Fibroblast of skin of back (primary cell): Measurements from ENCODE around the gene TNFRSF14.
"Not testable (repeated sequence)": the region's sequence is repeated elsewhere in the genome, so short reads cannot be mapped to it uniquely, and the experiment has no call there.

Experiments used
- DNase-seq: peaks from one replicate; pipeline ENCODE4 v3.0.0-alpha.2; 2013

Gene TNFRSF14

DNA sequence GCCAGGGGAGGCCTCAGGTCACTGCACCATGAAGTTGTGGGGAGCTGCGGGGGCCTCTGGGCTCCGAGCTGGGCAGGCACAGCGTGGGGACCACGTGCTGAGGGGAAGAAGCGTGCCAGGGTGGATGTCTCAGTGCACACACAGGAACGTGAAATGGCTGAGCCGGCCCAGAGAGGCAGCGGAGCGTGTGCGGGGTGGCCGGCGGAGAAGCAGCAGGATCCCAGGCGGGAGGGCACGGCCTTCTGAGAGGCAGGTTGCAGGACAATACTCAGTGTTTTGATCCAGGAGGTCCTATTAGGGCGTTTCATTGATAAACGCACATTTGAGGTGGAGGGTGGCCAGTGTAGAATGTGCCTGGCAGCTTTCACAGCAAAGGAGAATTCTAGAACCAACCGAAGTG lies 12.9 kb downstream of the TNFRSF14 start:
- no peak for DNase-seq

DNA sequence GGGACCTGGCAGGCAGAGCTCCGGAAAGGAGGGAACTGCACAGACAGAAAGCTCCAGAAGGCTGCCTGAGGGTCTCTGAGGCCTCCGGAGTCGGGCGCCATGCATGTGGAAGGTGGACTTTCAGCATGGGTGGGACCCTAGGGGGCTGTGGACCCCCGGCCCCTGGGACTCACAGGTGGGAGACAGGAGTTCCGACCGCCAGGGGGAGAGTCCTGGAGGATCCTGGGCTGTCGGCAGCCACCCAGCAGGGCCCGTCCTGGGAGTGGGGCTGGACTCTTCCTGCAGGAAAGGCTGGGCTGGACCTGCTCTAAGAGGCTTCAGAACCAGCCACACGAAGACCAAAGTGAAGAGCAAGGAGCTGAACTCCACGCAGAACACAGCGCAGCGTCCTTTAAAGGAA lies 13.5 kb downstream of the TNFRSF14 start:
- DNase-seq: not testable (repeated sequence)

DNA sequence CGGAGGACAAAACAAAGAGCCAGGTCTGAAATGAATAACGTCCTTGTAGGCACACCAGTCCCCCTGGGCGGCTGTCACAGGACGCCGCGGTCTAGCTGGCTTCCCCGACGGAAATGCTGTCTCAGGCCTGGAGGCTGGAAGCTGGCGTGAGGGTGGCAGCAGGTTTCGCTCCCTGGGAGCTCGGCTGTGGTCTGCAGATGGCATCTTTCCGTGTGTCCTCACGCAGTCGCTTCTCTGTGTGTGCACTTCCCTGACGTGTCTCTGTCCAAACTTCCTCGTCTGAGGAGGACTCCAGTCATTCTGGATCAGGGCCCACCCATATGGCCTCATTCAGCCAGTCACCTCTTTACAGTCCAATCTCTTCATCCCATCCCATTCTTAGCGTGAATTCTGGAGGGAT lies 14.2 kb downstream of the TNFRSF14 start:
- no peak for DNase-seq

DNA sequence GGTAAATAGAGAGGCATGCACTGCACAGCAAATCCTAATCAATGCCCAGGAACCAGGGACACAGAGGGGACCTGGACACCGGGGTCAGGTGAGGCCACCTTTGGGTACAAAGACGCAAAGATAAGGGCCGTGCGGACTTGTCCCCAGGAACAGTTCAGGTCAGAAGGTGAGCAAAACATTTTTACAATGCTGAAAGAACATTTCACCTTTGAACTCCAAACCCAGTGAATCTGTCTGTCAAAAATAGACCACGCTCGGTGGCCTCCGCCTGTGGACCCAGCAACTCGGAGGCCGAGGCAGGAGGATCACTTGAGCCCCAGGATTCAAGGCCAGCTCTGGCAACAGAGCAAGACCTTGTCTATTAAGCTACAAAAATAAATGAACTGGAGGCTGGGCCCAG lies 15.2 kb downstream of the TNFRSF14 start:
- DNase-seq: no peak

DNA sequence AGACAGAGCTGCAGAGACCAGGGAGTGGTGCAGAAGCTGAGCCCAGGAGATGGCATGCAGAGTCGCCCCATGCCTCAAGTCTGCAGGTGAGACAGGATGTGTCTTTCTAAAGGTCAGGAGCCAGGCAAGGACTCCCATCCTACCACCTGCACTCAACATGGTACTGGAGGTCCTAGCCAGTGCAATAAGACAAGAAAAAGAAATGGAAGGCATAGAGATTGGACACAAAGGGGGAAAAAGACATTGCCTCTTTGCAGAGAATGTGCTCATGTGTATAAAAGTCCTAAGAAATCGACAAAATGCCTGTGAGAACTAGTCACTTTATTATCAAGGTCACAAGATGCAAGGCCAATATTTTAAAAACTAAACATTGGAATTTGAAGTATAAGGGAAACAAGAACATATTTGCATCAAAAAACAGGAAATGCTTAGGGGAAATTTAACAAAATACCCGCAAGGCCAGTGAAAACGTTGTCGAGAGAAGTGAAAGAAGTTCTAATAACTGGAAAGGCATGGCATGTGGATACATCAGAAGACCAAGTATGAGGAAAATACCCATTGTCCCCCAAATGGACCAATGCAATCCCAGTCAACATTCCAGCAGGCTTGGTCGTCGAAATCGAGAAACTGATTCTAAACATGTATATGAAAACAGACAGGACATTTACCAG lies 17.2 kb downstream of the TNFRSF14 start:
- no peak for DNase-seq

DNA sequence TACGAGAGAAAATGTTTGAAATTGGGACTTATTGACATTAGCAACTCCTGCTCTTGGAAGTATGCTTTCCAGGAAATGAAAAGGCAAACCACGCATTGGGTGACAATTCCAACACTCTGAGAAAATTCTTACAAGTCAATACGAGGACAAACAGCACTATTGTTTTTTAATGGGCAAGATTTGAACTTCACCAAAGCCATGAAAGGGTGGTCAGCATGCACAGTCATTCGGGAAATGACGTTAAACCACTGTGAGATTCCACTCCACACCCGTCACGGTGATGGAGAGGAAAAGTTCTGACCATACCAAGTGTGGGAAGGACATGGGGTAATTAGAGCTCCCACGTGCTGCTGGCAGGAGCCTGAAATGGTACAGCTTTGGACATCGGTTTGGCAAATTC lies 18.2 kb downstream of the TNFRSF14 start:
- DNase-seq: no peak

DNA sequence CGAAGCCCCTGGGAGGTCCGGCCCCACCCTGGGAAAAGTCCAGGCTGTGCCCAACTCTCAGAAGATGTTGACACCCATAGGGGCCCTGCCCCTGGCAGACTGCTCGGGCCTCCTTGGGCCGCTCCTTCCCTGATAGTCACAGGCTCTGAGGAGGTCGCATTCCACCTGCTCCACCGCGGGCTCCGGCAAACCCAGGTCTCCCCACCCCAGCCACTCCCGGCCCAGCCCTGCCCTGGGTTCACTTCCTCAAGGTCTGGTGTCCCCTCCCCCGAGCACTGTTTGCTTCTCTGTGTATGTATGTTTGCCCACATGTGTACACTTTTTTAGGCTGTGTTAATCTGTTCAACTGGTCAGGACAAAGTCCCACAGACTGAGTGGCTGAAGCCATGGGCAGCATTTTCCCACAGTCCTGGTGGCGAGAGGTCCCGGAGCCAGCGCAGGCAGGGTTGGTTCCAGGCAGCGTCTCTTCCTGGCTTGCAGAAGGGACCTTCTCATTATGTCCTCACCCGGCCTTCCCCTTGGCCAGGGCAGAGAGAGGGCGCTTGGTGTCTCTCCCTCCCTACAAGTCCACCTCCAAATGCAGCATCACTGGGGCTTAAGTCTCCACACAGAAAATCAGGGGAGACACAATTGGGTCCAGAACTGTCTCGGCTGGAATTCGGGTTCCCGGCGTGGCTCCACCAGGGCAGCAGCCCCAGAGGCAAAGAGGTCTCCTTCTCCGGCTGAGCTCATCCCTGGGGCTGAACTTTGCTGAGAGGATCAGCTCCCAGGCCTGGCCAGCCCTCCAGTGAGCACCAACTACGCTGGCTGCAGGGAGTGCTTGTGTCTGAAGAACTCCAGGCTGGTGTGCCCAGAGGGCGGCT lies 19.9 kb downstream of the TNFRSF14 start:
- no peak for DNase-seq

DNA sequence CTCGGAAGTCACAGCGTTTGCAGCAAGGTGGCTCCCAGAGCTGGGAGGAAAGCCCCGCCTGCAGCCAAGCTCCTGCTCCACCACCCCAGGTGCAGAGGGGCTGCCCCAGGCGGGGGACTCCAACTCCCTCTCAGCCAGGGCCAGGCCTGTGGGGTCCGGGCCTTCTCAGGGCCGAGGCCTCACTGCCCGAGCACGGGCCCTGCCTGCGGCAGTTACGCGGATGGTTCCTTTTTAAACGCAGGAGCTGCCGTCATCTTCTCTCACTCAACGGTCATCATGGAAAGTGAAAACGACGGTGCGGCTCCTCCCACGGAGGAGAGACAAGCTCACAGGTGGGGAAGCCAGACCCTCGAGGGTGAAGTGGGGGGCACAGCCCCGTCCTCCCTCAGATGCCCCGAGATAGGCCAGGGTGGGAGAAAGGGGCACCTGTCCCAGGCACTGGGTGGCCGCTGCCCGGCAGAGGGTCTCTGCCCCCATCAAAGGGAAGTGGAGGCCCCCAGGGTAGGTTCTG lies 21.4 kb downstream of the TNFRSF14 start:
- DNase-seq: not testable (repeated sequence)

DNA sequence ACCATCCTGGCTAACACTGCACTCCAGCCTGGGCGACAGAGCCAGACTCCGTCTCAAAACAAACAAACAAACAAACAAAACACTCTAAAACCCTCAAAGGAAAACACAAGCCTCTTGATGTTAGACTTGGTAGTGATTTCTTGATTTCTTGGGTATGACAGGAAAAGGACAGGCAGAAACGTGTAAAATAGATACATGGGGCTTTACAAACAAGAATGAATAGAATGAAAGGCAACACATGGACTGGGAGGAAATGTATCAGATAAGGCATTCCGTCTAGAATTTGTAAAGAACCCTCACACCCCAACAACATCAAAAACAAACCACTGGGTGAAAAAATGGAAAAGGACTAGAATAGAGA lies 22.6 kb downstream of the TNFRSF14 start:
- DNase-seq: no peak

DNA sequence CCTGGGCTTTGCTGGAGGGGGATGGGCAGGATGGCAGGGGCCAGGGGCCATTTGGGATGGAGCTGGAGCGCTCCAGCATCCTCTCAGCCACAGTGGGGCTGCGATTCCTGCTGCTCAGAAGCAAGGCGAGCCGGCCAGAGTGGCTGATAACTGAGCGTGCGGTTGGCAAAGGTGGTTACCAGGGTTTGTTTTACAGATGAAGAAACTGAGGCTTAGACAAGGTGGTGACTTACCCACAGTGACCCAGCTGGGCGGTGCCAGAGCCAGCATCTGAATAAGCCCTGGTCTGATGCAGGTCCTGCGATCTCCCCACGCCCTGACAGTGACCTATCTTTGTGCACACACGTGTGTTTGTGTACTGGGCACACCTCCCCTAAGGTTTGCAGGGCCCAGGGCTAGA lies 24.5 kb downstream of the TNFRSF14 start:
- DNase-seq: no peak

DNA sequence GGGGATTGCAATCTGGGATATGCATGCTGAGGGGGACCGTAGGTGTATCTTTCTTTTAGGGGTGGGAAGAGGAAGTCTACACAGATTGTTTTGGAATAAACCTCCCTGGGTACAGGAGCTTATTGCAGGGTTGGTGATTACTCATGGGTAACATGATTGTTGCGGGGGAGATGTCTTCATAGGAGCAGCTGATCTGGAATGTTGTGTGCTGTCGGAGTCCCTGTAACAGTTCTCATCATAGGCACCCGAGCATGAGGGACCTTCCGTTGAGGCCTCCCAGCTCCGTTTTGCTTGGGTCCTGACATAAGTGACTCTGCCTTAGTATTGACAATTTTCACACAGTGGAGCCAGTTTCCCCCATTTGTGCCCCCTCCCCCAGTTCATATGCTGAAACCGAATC lies 26.2 kb downstream of the TNFRSF14 start:
- no peak for DNase-seq

DNA sequence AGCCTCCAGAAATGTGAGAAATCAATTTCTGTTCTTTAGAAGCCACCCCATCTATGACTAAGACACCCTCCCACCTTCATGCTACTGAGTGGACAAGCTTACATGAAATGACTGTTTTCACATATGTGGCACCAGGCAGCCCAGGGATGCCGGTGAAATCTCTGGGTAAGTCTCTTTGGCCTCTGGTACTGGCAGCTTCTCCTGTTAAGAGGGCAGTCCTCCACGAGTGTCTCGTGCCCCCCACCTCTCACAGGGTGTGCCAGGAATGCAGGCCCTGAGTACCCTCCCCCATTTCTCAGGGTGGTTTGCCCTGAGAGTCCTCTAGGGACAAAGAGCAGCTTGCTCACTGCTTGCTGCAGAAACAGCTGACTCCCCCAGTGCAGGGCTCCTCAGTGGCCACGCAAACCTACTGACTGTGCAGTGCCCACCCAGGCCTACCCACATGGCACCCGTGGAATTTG lies 27.2 kb downstream of the TNFRSF14 start:
- no peak for DNase-seq

DNA sequence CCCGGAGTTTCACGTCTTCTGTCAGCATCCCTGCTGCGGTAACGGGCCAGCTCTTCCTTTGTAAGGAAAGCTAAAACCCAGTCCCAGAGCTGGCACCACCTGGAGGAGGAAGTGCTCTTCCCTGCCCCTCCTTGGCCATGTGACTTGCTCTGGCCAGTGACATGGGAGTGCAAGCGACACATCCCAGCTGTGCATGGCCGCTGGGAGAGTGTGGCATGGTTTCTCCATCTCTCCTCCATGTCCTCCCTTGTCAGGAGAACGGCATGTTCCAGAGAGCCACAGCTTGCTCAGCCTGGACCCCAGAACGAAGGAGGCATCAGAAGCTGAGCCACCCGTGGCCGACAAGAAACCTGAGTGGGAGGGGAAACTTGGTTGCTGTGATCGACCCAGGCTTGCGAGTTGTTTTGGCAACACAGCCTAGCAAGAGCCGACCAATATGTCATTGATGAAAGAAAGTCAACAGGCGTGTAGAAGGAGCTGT lies 27.7 kb downstream of the TNFRSF14 start:
- no peak for DNase-seq

DNA sequence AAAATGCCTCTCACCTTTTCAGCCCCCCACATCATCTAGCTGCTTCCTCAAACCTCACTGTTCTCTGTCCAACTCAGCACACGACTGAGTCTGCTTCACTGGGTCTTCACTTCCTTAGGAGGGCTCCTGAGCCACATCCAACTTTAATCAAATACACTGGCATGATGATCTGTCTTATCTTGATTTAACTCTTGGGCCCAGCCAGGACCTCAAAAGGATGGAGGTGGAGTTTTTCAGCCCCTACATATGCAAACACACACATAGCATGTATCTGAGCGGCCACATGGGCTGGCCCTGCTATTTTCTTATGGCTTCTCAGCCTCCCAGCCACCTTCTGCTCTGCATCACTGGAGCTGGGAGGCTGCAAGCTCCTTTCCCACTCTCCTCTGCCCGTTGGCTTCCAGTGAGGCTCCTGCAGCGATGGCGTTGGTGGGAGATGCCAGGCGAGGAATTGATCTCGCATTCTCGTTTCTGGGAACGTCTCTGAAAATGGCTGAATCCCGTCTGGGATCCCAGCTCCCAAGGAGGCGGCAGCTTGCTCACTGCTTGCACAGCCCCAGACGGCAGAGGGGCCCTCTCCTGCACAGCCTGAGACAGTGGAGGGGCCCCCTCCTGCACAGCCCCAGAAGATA lies 28.6 kb downstream of the TNFRSF14 start:
- DNase-seq: no peak

DNA sequence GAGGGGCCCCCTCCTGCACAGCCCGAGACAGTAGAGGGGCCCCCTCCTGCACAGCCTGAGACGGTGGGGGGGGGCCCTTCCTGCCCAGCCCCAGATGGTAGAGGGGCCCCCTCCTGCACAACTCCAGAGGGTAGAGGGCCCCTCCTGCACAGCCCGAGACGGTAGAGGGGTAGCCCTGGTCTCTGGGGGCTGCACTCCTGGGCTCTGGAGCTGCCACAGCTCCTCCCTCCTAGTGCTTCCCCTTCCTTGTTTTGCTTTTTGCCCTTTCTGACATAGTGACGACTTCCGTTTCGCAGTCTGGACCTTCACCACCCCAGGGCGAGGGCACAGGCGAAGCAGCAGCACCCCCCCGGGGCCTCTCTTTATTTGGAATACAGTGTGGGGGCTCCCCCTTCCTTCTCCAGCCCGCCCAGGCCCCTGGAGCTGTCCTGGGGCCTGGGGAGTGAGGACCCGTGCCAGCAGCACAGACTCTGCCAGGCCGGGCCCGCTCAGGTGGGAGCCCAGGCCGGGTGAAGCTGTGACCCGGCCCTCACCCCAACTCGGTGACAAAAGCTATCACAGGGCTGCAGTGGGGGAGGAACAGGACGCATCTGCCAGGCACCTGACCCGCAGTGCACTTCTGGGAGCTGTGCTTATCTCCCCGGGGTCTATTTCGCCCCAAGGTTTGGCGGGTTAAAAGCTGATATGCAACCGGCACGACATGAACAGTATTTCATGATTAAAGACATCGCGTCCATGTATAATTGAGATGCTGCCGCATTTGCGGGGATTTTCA lies 29.3 kb downstream of the TNFRSF14 start:
- DNase-seq: peak; percentile 65

DNA sequence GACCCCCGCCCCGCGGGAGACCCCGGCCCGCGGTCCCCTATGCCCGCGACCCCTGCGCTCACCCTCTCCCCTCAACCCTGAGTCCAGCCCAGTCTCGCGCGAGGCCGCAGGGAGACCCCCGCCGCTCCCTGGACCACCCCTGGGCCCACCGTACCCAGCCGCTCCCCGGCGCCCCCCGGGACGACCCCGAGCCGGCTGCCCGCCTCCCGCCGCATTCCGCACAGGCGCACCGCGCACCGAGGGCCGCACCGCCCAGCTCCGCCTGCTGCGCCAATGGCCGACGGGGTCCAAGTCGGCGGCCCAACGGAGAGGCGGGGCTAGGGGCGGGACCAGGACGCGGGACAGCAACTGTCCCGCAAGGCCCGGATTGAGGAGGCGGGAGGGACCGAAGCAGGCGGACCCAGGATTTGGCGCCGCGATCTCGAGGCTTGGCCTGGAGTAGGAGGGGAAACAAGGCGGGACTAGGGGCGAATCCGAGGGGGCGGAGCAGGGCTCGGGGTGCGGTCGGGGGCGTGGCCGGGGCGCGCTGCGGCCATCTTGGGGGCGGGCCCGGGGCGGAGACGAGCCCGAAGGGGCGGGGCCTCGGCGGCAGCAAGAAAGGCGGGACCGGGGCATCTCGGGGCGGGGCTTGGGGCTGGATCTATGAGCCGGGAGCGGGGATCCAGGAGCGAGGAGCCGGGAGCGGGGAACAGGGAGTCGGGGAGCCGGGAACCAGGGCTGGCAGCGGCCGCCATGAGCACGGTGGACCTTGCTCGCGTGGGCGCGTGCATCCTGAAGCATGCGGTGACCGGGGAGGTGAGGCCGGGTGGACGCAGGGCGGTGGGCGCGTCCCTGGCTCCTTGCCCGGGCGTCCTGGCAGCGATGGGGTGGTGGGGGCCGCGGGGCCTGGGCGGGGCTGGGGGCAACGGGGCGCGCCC lies 30.2 kb downstream of the TNFRSF14 start, which contains the start of gene PRXL2B:
Gene PRXL2B, plus strand, starts transcription at position 624 of the 917 bp plus-strand sequence. Its CDS starts 109 bp downstream, at position 733.
- peak; percentile 99 for DNase-seq

DNA sequence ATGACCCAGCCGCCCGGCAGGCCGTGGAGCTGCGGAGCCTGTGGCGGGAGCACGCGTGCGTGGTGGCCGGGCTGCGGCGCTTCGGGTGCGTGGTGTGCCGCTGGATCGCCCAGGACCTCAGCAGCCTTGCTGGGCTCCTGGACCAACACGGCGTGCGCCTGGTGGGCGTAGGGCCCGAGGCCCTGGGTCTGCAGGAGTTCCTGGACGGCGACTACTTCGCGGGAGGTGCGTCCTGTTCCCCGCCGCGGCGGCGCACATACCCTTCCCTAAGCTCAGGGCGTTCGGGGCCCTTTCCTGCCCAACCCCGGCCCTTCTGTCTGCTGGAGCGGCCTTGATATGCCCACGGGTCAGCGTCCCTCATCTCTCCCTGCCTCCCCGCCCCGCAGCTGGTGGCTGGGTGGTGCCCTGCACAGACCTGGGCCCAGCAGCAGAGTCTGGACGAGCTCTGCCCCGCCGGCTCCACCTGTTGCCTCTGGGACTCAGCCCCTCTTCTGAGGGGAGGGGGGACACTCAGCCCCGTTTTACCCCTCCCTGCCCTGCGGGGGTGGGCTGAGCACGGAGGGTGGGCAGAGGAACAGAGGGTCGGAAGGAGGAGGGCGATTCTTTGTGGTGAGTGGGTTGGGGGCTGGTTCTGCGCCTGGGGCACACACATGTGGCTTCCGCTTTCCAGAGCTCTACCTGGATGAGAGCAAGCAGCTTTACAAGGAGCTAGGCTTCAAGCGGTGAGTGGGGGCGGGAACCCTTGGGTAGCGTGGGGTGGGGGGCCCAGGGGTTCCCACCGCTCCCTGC lies 31.1 kb downstream of the TNFRSF14 start:
- peak; percentile 23 for DNase-seq

DNA sequence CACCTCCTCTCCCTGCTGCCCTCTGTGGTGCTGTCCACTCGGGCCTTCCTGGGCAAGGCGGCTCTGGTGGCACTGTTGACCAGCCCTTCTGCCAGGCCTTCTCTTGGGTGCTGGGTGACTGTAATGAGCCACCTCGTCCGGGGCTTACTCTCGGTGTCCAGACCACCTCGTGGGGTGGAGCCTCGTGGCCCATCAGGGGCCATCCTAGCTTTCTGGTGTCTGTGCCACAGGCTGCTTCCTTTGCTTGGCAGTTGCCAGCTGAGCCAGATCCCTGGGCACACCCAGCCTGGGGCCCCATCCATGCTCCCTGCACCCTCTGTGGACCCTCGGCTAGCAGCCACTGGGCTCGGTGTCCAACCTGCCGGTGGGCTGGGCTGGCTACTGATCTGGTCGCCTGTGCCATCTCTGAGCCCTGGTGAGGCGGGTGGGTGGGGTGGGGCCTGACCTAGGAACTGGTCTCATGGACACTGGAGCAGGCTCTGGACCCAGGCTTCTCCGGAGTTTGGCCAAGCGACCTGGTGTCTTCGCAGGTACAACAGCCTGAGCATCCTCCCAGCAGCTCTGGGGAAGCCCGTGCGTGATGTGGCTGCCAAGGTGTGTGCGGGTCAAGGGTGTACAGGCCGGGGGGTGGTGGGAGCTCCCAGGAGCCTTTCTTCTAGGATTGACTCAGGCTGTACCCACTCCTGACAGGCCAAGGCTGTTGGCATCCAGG lies 31.8 kb downstream of the TNFRSF14 start:
- DNase-seq: no peak

DNA sequence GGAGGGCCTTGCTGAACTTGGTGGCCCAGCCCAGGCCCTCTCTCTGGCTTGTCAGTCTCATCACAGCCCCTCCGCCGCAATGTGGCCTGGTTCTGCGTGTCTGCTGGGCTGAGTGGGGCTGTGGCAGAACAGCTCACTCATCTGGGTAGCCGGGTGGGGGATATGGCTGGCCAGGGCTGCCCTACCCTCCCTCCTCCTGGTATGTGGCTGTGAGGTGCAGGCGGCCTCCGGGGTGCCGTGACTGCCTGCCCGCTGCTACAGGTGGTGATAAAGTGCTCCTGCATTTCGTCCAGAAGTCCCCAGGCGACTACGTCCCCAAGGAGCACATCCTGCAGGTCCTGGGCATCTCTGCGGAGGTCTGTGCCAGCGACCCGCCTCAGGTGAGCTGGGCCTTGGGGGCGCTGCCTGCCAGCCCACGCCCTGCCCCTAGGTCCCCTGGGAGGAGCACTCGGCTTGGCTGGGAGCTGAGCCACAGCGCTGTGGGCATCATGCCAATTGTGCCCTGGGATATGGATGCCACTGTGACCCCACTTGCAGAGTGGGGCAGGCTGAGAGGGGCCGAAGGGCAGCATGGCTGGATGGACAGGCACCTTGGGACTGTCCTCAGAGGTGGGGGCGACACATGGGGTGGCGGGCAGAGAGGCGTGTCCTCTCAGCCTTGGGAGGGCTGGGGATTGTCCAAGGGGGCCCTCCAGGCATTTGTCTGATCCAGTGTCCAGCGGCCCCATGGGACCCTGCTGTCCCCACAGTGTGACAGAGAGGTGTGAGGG lies 32.7 kb downstream of the TNFRSF14 start:
- no peak for DNase-seq
